Natural killer cell (primary cell): ENCODE data around the gene ADGB. TPM values are rescaled to one million over a fixed set of nuclear protein-coding genes. Genes with fewer than 3 reads are reported as not detected.
"Not testable (repeated sequence)": the region's sequence is repeated elsewhere in the genome, so short reads cannot be mapped to it uniquely, and the experiment has no call there.

Experiments
- ATAC-seq, 3 donors: fragments of 150-1000 bp in 2 of 3; fragments of 200-7000 bp in 1 of 3; cut with Tn5 transposase; 1 replicate in 1 of 3; 2 replicates in 2 of 3; pipeline ENCODE4 v1.10.0; 2021; ENCODE audit warnings: mild to moderate bottlenecking in 2 of 3, moderate library complexity in 2 of 3
- DNase-seq, 2 donors: peaks; one replicate each; pipeline versions ENCODE4 v3.0.0 to v3.0.0-alpha.2; 2013 to 2021; ENCODE audit warnings: mixed read lengths in 1 of 2
- H3K27ac ChIP-seq: one replicate; pipeline ENCODE4 v1.5.1; 2013; ENCODE audit warnings: mild to moderate bottlenecking, low read length
- H3K27me3 ChIP-seq: one replicate; pipeline ENCODE4 v1.6.1; 2013; ENCODE audit warnings: low read length; ENCODE audit not compliant: control insufficient read depth, insufficient read depth
- H3K36me3 ChIP-seq: one replicate; pipeline ENCODE4 v1.6.1; 2013; ENCODE audit warnings: low read length; ENCODE audit not compliant: control insufficient read depth, insufficient read depth
- H3K4me1 ChIP-seq: one replicate; pipeline ENCODE4 v1.6.1; 2013; ENCODE audit warnings: low read length; ENCODE audit not compliant: control insufficient read depth, insufficient read depth
- H3K4me3 ChIP-seq: one replicate; pipeline ENCODE4 v1.5.1; 2013; ENCODE audit warnings: low read length
- H3K9me3 ChIP-seq: one replicate; pipeline ENCODE4 v1.6.1; 2013; ENCODE audit warnings: low read length; ENCODE audit not compliant: control insufficient read depth, insufficient read depth
- H3K27ac Mint-ChIP-seq, 2 donors: one replicate each; pipeline ENCODE4 v1.8.0; 2022; ENCODE audit warnings: mild to moderate bottlenecking in 2 of 2, mixed read lengths in 2 of 2, moderate library complexity in 1 of 2
- H3K27me3 Mint-ChIP-seq, 2 donors: one replicate each; pipeline ENCODE4 v1.8.0; 2022; ENCODE audit warnings: low read depth in 2 of 2, mixed read lengths in 2 of 2
- H3K36me3 Mint-ChIP-seq: one replicate; pipeline ENCODE4 v1.8.0; 2022; ENCODE audit warnings: mixed read lengths
- H3K4me1 Mint-ChIP-seq, 2 donors: one replicate each; pipeline ENCODE4 v1.8.0; 2022; ENCODE audit warnings: mixed read lengths in 2 of 2
- H3K4me3 Mint-ChIP-seq: one replicate; pipeline ENCODE4 v1.8.0; 2022; ENCODE audit warnings: mild to moderate bottlenecking, moderate library complexity, mixed read lengths
- H3K9me3 Mint-ChIP-seq, 2 donors: one replicate each; pipeline ENCODE4 v1.8.0; 2022; ENCODE audit warnings: mixed read lengths in 2 of 2
- CTCF ChIP-seq: fragments of 200-600 bp; IDR thresholded peaks from one replicate; pipeline ENCODE4 v1.8.0; 2022; ENCODE audit warnings: antibody characterized with exemption
- WGBS: methylation state at CpG from one replicate; pipeline ENCODE4 v1.1.7; 2013; ENCODE audit warnings: missing lambda C conversion rate; ENCODE audit not compliant: insufficient coverage; 5-methylcytosine and 5-hydroxymethylcytosine counted together
- intact Hi-C: fragments of 100-400 bp; cut with micrococcal nuclease; formaldehyde crosslinking; loops from one replicate; pipeline ENCODE4 v1.14.2; 2022
- total RNA-seq, 4 donors: library from RNA; stranded (reverse); fragments of 120-200 nt in 1 of 4; gene quantifications; one replicate each; pipeline versions ENCODE4 v1.2.3 to v1.2.4, GENCODE V29; 2013 to 2022

The ADGB gene
- total RNA-seq, 3 donors from 2014 or later (not counting 1 experiment from before 2014, with no cell fraction given), result not detected

GRCh38 chr6:146850981-146851380, 252.2 kb downstream of the ADGB start:
- intact Hi-C loops, result no loop called here

GRCh38 chr6:146851837-146852236, 253.1 kb downstream of the ADGB start:
- Histone ChIP-seq H3K4me1 (peaks cover 10% of the 10 kb centered on the region), H3K9me3 (no peaks in the 10 kb centered on the region), H3K36me3 (no peaks in the 10 kb centered on the region), H3K27me3 (no peaks in the 10 kb centered on the region), H3K4me3 (no peak overlapping the region), H3K27ac (no peak overlapping the region)
- H3K4me3 Mint-ChIP-seq, result no peak overlapping the region
- intact Hi-C loops, result no loop called here
- 0% methylated on average over 1 of the region's 1 CpG for WGBS
- no peak for TF ChIP-seq CTCF
- H3K36me3 Mint-ChIP-seq, result no peaks in the 10 kb centered on the region
- H3K27me3 Mint-ChIP-seq, result peaks cover 3 to 8% of the 10 kb centered on the region in 2 donors
- H3K27ac Mint-ChIP-seq, result peak overlapping the region in 1 of 2 donors; percentile 66
- ATAC-seq (peak; percentile 73 to 90 (median 74)), DNase-seq (peak in 1 of 2 donors; percentile 13)
- H3K9me3 Mint-ChIP-seq, result no peaks in the 10 kb centered on the region
- peaks cover 30% of the 10 kb centered on the region in 2 donors for H3K4me1 Mint-ChIP-seq

More at GRCh38 chr6:146850981-146851380, 252.2 kb downstream of the ADGB start:
- Mint-ChIP-seq H3K27me3 (peaks cover 3 to 8% of the 10 kb centered on the region in 2 donors), H3K4me1 (peaks cover 30% of the 10 kb centered on the region in 2 donors), H3K27ac (no peak overlapping the region), H3K4me3 (no peak overlapping the region), H3K9me3 (peaks cover 0 to under 1% of the 10 kb centered on the region in 2 donors), H3K36me3 (no peaks in the 10 kb centered on the region)
- no peak overlapping the region for H3K27ac ChIP-seq
- H3K27me3 ChIP-seq, result no peaks in the 10 kb centered on the region
- no peaks in the 10 kb centered on the region for H3K9me3 ChIP-seq
- no peak for ATAC-seq
- peaks cover 10% of the 10 kb centered on the region for H3K4me1 ChIP-seq
- no peak overlapping the region for H3K4me3 ChIP-seq
- no peak for DNase-seq
- no peak for TF ChIP-seq CTCF
- no peaks in the 10 kb centered on the region for H3K36me3 ChIP-seq

GRCh38 chr6:146854521-146855255, 255.9 kb downstream of the ADGB start:
- H3K27me3 Mint-ChIP-seq, ATAC-seq, H3K9me3 ChIP-seq, H3K36me3 Mint-ChIP-seq, H3K4me3 Mint-ChIP-seq, H3K27ac ChIP-seq, H3K27me3 ChIP-seq, H3K36me3 ChIP-seq, H3K27ac Mint-ChIP-seq, DNase-seq, H3K4me3 ChIP-seq, H3K9me3 Mint-ChIP-seq: not testable (repeated sequence)
- H3K4me1 ChIP-seq, result peaks cover 14% of the 10 kb centered on the region
- peaks cover 30% of the 10 kb centered on the region in 2 donors for H3K4me1 Mint-ChIP-seq
- 86% methylated on average over 6 of the region's 6 CpGs for WGBS
- intact Hi-C loops, result loop anchor here (5.0 kb wide), 1 partner anchor 368 kb away; no protein-coding TSS in a partner anchor

- H3K4me1 ChIP-seq, result peaks cover 14% of the 10 kb centered on the region
- Mint-ChIP-seq H3K27me3 (no peaks in the 10 kb centered on the region), H3K36me3 (no peaks in the 10 kb centered on the region), H3K27ac (no peak overlapping the region), H3K4me3 (no peak overlapping the region), H3K9me3 (no peaks in the 10 kb centered on the region), H3K4me1 (peaks cover 22% of the 10 kb centered on the region in 2 donors)
- H3K9me3 ChIP-seq, result no peaks in the 10 kb centered on the region
- no peak overlapping the region for H3K27ac ChIP-seq
- H3K27me3 ChIP-seq, result no peaks in the 10 kb centered on the region
- ATAC-seq (no peak), DNase-seq (no peak)
- H3K4me3 ChIP-seq, result no peak overlapping the region
- intact Hi-C loops, result loop anchor here (2.0 to 5.0 kb wide), 2 partner anchors 366 to 429 kb away; no protein-coding TSS in a partner anchor
- 69% methylated on average over 1 of the region's 1 CpG for WGBS
- no peaks in the 10 kb centered on the region for H3K36me3 ChIP-seq
- TF ChIP-seq CTCF, result no peak
These were observed 257.1 kb downstream of the ADGB start for GRCh38 chr6:146855889-146856288.
